ENCODE results near the gene MCEE. TPM values are rescaled to one million over a fixed set of nuclear protein-coding genes. Genes with fewer than 3 reads are reported as not detected.

Gene MCEE
- total and polyA plus RNA-seq, 2 of the 4 experiments (the other 2 are of a cell fraction) = 11.1 to 15.0 TPM

Small RNAs within 50 kb of the gene (microRNA-seq; reads per million reads assigned to microRNA genes)
- gene AC007881.1 (ENCODE audit: insufficient read depth, insufficient read length) = not detected

Small RNAs within 50 kb of the gene (small RNA-seq; reads per million reads assigned to genes)
- 0 reads per million in 5 experiments for gene AC007881.1

Other genes starting within 250 kb of the MCEE start
- gene VAX2, start 229.7 kb downstream of the MCEE start, total RNA-seq (2012; rRNA removed) = 0.36 and 0.56 TPM in 2 replicates
- 1.5 and 2.4 TPM in 2 replicates for gene VAX2, start 229.7 kb downstream of the MCEE start, polyA plus RNA-seq (2012; rRNA removed)
- gene ATP6V1B1, start 194.3 kb downstream of the MCEE start, total RNA-seq (2012; rRNA removed) = 0.28 TPM in 1 of 2 replicates, not detected in the other
- 1.3 and 1.4 TPM in 2 replicates for gene ATP6V1B1, start 194.3 kb downstream of the MCEE start, polyA plus RNA-seq (2012; rRNA removed)
- gene ANKRD53, start 151.6 kb downstream of the MCEE start, total RNA-seq (2012; rRNA removed) = 0.54 and 0.56 TPM in 2 replicates
- gene ANKRD53, start 151.6 kb downstream of the MCEE start, polyA plus RNA-seq (2012; rRNA removed) = 1.0 and 1.2 TPM in 2 replicates
- gene TEX261, start 135.4 kb downstream of the MCEE start, total RNA-seq (2012; rRNA removed) = 26.3 and 31.1 TPM in 2 replicates
- gene TEX261, start 135.4 kb downstream of the MCEE start, polyA plus RNA-seq (2012; rRNA removed) = 64.7 and 69.8 TPM in 2 replicates
- 60.4 and 77.8 TPM in 2 replicates for gene NAGK, start 61.6 kb downstream of the MCEE start, total RNA-seq (2012; rRNA removed)
- 146 and 150 TPM in 2 replicates for gene NAGK, start 61.6 kb downstream of the MCEE start, polyA plus RNA-seq (2012; rRNA removed)
- gene MPHOSPH10, start 405 bp upstream of the MCEE start, total RNA-seq (2012; rRNA removed) = 5.4 and 15.6 TPM in 2 replicates
- gene MPHOSPH10, start 405 bp upstream of the MCEE start, polyA plus RNA-seq (2012; rRNA removed) = 11.1 and 11.2 TPM in 2 replicates
- 0.18 and 0.28 TPM in 2 replicates for gene PAIP2B, start 96.9 kb upstream of the MCEE start, total RNA-seq (2012; rRNA removed)
- 0.14 and 0.15 TPM in 2 replicates for gene PAIP2B, start 96.9 kb upstream of the MCEE start, polyA plus RNA-seq (2012; rRNA removed)
- 129 and 142 TPM in 2 replicates for gene ZNF638, start 201.6 kb upstream of the MCEE start, total RNA-seq (2012; rRNA removed)
- gene ZNF638, start 201.6 kb upstream of the MCEE start, polyA plus RNA-seq (2012; rRNA removed) = 39.9 and 46.4 TPM in 2 replicates

Data from IMR-90 (cell line).